Measurements from ENCODE around the gene ADPRS. TPM values are rescaled to one million over a fixed set of nuclear protein-coding genes. Genes with fewer than 3 reads are reported as not detected.

Gene ADPRS
- total RNA-seq, 1 experiment from 2014 or later: 27.8 TPM

DNA sequence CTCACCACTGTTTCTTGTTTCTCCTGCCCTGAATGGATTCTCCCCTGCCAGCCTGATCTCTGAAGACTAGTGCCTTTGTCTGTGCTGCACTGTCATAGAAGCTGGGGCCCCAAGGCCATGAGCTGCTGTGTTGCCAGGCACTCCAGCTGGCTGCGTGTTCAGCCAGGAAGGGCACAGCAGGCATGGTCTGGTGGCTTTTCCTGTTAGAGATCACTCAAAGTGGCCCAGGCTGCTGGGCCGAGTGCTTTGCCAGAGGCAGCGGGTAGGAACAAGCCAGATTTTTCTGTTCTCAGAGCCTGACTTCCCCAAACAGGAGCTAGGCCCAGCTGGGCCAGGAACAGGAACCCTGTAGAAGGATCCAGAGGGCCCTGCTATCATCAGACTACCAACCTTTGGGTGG is 5.2 kb downstream of the ADPRS start:
- no CpG with 5 or more reads among the region's 3 CpGs for WGBS (ENCODE audit: extremely low coverage, insufficient read length, low lambda C conversion rate)
- Histone ChIP-seq H4K8ac (replicated peaks; ENCODE audit: insufficient read length, low read depth, low read length) (no peak overlapping the region), H3T11ph (ENCODE audit: low read length) (no peak overlapping the region), H2AK5ac (ENCODE audit: insufficient read length, low read length) (no peak overlapping the region), H3K23me2 (ENCODE audit: insufficient read length, low read depth, low read length, poor library complexity, severe bottlenecking) (peaks cover 6% of the 10 kb centered on the region), H3K4me2 (ENCODE audit: insufficient read depth, insufficient read length, low read length) (no peak overlapping the region), H2BK120ac (ENCODE audit: low read depth, low read length, poor library complexity, severe bottlenecking) (no peak overlapping the region), H4K20me1 (ENCODE audit: control insufficient read depth, insufficient read depth, insufficient read length) (no peaks in the 10 kb centered on the region), H3K9ac (ENCODE audit: extremely low read depth, insufficient read length, low read length) (no peak overlapping the region), H3K79me1 (ENCODE audit: insufficient read depth, low read depth, low read length, poor library complexity, severe bottlenecking) (no peaks in the 10 kb centered on the region), H3K27me3 (ENCODE audit: insufficient read depth, low read length) (no peaks in the 10 kb centered on the region), H3K27ac (ENCODE audit: insufficient read length, low read depth, low read length) (no peak overlapping the region), H3K18ac (ENCODE audit: insufficient read length, low read depth, low read length) (no peak overlapping the region), H3K56ac (ENCODE audit: insufficient read length, low read depth, low read length) (no peak overlapping the region), H3K4ac (ENCODE audit: low read depth, low read length) (no peak overlapping the region), H3K9me3 (ENCODE audit: control insufficient read depth, low read depth, low read length) (no peaks in the 10 kb centered on the region), H3K79me2 (ENCODE audit: insufficient read depth, low read length) (peaks cover 2% of the 10 kb centered on the region; the same call in 1 of the 2 replicates), H3K23ac (ENCODE audit: insufficient read length, low read depth, low read length) (no peak overlapping the region), H2AFZ (ENCODE audit: low read length) (no peak overlapping the region), H3K14ac (ENCODE audit: insufficient read depth, low read length) (no peak overlapping the region), H4K91ac (ENCODE audit: insufficient read length, low read depth, low read length) (no peak overlapping the region), H2BK20ac (ENCODE audit: low read depth, low read length, poor library complexity, severe bottlenecking) (no peak overlapping the region), H4K5ac (ENCODE audit: insufficient read length, low read depth, low read length) (no peak overlapping the region), H2BK15ac (ENCODE audit: low read depth, low read length) (no peak overlapping the region), H2BK12ac (ENCODE audit: insufficient read length, low read depth, low read length) (no peak overlapping the region), H2BK5ac (ENCODE audit: insufficient read length, low read length) (no peak overlapping the region), H3K4me1 (ENCODE audit: insufficient read depth, low read length) (no peaks in the 10 kb centered on the region)
- no peaks in the 10 kb centered on the region; a peak in 1 of 5 replicates for H3K9me3 Mint-ChIP-seq
- DNase-seq: no peak
- H3K27me3 Mint-ChIP-seq (ENCODE audit: low read depth): no peaks in the 10 kb centered on the region
- peaks cover 21 to 46% (median 40%) of the 10 kb centered on the region in 3 experiments; a peak in 6 of 7 replicates for H3K36me3 Mint-ChIP-seq (ENCODE audit: insufficient read depth in 1 of 3, low read depth in 3 of 3)
- no peak overlapping the region for H3K27ac Mint-ChIP-seq
- H3K4me3 Mint-ChIP-seq: no peak overlapping the region
- TF ChIP-seq, protein P1, sequence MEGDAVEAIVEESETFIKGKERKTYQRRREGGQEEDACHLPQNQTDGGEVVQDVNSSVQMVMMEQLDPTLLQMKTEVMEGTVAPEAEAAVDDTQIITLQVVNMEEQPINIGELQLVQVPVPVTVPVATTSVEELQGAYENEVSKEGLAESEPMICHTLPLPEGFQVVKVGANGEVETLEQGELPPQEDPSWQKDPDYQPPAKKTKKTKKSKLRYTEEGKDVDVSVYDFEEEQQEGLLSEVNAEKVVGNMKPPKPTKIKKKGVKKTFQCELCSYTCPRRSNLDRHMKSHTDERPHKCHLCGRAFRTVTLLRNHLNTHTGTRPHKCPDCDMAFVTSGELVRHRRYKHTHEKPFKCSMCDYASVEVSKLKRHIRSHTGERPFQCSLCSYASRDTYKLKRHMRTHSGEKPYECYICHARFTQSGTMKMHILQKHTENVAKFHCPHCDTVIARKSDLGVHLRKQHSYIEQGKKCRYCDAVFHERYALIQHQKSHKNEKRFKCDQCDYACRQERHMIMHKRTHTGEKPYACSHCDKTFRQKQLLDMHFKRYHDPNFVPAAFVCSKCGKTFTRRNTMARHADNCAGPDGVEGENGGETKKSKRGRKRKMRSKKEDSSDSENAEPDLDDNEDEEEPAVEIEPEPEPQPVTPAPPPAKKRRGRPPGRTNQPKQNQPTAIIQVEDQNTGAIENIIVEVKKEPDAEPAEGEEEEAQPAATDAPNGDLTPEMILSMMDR (conservative IDR thresholded peaks at IDR 0.05): no peak
- peaks cover 22 to 24% of the 10 kb centered on the region in 2 experiments for H3K4me1 Mint-ChIP-seq
